ENCODE results near the gene TRPM2.
"Not testable (repeated sequence)": the region's sequence is repeated elsewhere in the genome, so short reads cannot be mapped to it uniquely, and the experiment has no call there.

TRPM2 gene

DNA sequence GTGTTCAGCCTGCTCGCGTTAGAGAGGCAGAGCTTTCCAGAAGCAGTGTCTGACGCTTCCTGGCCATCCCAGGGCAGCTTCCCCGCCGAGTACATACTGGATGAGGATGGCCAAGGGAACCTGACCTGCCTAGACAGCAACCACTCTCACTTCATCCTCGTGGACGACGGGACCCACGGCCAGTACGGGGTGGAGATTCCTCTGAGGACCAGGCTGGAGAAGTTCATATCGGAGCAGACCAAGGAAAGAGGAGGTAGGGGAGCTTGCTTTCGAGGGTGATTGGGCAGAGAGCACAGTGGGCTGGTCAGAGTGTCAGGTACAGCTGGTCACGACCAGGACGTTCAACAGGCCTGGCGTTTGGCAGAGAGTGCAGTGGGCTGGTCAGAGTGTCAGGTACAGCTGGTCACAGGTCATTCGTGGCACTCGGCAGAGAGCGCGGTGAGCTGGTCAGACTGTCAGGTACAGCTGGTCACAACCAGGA is 22.4 kb downstream of the TRPM2 start:
- no peak for DNase-seq

DNA sequence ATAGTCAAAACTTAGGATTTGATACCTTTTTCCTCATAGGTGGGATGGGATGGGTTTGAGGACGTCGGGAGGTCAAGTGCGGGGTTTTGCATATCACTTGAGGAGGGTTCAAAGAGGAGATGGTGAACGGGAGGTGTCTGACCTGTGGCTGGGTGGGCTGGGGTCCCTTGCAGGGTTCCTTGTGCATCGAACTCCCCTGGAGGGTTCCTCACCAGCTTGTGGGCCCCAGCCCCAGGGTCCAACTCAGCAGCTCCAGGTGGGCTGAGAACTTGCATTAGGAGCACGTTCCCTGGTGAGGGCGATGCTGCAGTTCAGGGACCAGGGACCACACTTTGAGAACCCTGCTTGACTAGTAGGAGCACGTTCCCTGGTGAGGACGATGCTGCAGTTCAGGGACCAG is 23.2 kb downstream of the TRPM2 start:
- no peak for DNase-seq

DNA sequence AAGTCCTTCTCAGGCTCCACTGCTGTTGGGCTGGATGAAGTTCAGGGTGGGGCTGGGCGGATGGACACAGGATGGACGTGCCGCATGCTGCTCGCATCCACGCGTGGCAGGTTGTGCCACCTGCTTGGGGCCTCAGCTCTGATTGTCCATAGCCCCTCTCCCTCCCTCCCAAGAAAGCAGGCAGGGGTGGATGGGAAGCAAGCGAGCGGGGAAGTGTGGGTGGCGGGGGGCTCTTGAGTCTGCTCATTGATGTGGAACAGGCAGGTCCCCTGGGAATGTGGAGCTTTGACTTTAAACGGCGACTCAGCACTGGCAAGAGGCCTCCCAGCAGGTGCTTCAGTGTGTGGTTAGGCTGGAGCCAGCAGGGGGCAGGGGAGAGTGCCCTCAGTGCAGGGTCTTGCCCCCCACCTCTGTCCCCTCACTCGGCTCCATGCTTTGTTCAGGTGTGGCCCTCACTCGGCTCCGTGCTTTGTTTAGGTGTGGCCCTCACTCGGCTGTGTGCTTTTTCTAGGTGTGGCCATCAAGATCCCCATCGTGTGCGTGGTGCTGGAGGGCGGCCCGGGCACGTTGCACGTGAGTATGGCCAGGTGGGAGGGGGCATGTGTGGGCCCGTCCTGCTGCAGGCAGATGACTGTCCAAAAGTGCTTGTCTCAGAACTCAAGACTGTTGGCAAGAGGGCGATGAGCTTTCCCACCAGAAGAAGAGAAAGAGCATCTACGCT is 23.9 kb downstream of the TRPM2 start:
- peak; percentile 29 for DNase-seq

DNA sequence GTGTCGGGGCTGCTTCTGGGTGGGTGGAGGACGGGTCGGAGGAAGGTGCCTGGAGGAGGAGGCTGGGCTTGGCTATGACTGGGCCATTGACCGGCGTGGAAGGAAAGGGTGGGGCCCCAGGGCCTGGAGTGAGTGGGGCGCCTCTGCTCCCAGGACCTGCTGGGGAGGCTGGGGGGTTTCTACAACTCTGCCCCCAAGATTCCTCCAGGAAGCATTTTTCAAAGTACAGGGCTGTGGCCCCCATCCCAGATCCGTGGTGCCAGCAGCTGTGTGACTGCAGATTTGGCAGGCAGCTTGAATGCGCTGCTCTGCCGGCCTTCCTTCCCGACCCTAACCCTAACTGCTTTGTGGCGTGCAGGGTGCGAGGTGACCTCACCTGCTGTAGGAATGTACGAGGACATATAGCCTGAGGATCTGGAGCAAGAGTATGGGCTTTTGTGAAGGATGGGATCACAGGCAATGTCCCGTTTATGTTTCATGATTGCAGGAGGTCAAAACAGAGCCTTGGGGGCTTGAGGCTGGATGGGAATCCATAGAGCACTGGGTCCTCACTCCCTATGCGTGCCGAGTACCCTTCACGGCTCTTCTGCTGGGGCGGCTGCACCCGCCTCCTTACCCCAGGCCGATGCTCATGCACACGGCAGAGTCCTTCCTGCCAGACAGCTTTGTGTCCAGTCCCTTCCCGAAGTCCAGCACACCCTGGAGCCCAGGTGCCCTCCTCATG is 24.7 kb downstream of the TRPM2 start:
- DNase-seq, result no peak

DNA sequence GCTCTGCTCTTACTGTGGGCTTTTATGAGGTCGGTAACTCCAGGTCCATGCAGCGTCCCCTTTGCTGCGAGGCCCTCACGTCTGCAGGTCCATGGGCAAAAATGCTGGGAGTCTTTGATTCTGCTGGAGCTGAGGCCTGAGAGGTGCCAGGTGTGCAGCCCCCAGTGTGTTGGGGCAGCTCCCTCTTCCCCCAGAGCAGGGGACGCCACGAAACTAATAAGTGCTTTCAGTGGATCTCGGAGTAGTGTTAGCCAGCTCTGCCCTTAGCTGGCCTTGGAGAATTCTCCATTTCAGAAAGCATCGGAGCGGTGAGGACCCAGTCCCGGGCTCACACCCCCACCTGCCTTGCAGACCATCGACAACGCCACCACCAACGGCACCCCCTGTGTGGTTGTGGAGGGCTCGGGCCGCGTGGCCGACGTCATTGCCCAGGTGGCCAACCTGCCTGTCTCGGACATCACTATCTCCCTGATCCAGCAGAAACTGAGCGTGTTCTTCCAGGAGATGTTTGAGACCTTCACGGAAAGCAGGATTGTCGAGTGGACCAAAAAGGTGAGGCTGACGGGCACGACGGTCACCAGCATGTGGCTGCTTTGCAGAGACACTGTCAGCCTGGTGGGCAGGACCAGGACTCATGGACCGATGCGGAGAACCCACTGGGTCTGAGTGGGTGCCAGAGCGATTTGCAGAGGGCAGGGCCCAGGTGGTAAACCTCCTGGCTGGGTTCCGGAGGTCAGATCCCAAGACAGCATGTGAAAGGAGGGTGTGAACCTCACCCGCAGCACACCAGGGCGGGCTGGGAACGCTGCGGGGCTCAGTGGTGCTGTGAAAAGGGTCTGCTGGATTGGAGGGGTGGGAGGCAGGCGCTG is 25.5 kb downstream of the TRPM2 start:
- no peak for DNase-seq

GRCh38 chr21:44379515-44379848 is 26.1 kb downstream of the TRPM2 start:
- no peak for DNase-seq

DNA sequence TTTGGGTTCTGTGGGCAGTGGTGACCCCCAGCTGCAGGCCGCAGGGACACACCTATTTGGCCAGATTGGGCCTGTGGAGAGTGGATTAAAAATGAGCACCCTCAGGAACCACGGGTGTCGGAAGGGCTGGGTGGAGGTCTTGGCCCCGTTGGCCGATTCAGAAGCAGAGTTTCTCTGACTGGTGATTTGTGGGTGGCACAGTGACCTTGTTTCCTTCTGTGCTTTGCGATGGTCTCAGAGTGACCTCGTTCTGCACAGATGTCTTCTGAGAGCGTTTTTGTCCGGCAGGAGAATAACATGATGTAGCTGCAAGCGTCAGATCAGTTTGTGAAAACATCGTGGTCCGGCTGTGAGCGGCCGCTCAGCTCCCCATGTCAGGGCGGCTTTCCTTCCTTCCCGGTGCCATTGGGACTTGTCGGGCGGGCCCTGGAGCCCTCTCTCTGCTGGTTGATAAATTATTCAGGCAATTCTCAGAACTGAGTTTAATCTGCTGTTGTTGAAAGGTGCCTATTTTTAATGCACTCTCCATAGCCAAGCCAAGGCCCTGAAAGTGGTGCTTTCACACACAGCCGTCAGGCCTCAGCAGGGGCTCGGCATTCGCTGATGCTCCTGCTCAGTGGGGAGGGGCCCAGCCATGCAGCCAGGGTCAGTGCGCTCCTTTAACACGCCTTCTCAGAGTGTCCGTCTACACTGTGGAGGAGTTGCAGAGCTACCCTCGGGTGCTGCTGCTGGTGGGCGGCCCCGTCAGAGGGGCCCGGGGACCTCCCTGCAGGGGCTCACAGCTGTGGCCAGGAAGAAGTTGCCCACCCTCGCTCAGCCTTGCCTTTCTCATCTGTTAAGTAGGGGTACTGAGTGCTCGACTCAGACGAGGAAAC is 26.8 kb downstream of the TRPM2 start:
- DNase-seq, result no peak

DNA sequence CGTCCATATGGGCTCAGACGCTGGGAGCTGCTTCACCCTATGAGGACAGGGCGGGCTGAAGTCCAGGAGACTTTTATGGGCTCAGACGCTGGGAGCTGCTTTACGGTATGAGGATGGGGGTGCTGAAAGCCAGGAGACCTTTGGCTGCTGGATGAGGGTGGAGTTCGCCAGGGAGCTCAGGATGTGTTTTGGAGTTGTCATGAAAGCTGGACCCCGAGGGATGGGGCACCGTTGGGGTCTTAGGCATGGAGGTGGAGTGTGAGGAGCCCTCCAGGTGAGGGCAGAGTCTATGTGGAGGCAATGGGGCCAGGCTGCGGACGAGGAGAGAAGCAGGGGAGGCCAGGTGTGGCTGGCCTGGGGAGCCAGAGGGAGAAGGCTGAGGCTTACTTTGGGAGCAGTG is 27.5 kb downstream of the TRPM2 start:
- no peak for DNase-seq

- no peak for DNase-seq
These were observed 28.5 kb downstream of the TRPM2 start for GRCh38 chr21:44381874-44382273.

- DNase-seq, result no peak
These were observed 29.1 kb downstream of the TRPM2 start for GRCh38 chr21:44382536-44382935.

GRCh38 chr21:44383216-44383615 is 29.8 kb downstream of the TRPM2 start:
- no peak for DNase-seq

- no peak for DNase-seq
These were observed 31.5 kb downstream of the TRPM2 start for GRCh38 chr21:44384968-44385367.

DNA sequence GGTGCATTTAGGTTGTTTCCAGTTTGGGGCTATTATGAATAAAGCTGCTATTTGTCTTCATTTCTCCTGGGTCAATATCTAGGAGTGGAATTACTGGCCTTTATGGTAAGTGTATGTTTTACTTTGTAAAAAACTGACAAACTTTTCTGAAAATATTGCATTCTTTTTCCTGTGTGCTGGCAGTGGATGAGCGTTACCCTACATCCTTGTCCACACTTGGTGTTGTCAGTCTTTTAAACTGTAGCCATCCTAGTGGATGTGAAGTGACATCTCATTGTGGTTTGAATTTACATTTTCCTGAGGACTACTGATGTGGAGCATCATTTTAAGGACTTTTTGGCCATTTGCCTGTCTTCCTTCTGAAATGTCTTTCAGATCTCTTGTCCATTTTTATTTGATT is 35.9 kb downstream of the TRPM2 start:
- DNase-seq, result no peak

GRCh38 chr21:44390886-44391285 is 37.5 kb downstream of the TRPM2 start:
- DNase-seq, result no peak

- DNase-seq, result peak; percentile 77
These were observed 38.1 kb downstream of the TRPM2 start for GRCh38 chr21:44391345-44392091.

DNA sequence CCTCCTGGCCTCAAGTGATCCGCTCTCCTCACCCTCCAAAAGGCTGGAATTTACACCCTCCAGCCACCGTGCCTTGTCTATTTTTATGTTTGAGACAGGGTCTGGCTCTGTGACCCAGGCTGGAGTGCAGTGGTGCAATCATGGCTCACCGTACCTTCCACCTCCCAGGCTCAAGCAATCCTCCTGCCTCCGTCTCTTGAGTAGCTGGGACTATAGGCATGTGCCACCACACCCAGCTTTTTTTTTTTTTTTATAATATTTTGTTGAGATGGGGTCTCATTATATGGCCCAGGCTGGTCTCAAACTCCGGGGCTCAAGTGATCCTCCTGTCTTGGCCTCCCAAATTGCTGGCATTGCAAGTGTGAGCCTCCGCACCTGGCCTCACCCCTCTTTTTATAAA is 38.8 kb downstream of the TRPM2 start:
- DNase-seq, result no peak

DNA sequence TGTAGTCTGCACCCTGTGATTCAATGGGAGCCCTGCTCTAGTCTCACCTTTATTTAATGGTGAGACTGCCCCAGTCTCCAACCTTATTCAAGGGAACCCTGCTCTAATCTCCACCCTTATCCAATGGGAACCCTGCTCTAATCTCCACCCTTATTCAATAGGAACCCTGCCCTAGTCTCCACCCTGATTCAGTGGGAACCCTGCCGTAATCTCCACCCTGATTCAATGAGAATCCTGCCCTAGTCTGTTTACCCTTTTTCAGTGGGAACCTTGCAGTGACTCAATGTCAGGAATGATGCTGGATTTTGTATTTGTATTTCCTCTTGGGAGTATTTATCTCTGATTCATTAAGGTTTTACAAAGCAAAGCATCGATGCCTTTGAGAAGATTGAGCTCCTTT is 39.5 kb downstream of the TRPM2 start:
- no peak for DNase-seq

- DNase-seq, result no peak
These were observed 41.3 kb downstream of the TRPM2 start for GRCh38 chr21:44394733-44395132.

DNA sequence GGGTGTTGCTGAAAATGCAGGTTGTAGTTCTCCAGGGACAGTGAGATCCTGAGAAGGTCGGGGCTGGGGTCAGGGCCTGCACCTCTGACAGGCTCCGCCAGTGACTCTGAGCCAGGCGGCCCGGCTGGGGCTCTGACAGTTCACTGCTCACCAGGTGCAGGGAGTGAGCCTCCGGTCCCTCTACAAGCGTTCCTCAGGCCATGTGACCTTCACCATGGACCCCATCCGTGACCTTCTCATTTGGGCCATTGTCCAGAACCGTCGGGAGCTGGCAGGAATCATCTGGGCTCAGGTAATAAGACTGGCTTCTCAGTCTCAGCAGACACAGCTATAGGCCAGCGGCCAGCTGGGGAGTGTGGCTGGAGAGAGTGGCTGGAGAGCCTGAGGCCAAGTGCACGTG is 41.8 kb downstream of the TRPM2 start:
- DNase-seq, result no peak

GRCh38 chr21:44396803-44397202 is 43.4 kb downstream of the TRPM2 start:
- not testable (repeated sequence) for DNase-seq

DNA sequence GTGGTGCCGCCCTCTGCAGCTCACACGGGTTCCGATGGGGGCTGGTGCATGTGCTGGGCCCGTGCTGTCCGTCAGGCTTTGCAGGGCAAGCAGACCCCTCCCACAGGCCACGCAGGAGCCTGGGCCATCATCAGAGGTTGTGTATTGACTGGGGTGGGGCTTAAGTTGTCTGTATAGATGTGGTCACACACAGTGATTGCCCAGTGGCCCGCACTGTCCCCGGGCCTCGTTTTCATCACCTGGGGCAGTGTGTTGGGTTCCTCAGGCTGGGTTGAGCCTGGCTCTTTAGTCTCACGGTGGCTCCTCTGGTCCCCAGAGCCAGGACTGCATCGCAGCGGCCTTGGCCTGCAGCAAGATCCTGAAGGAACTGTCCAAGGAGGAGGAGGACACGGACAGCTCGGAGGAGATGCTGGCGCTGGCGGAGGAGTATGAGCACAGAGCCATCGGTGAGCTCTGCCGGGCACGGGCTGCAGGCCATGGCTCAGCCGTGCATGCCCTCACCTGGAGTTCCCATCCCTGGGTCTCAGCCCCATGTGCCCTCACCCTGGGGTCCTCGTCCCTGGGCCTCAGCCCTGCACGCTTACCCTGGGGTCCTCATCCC is 44.1 kb downstream of the TRPM2 start:
- DNase-seq, result no peak
